Measurements from ENCODE around the gene BCAR3. TPM values are rescaled to one million over a fixed set of nuclear protein-coding genes. Genes with fewer than 3 reads are reported as not detected.

The BCAR3 gene
- total RNA-seq, 1 donor from 2014 or later, result 59.5 TPM

DNA sequence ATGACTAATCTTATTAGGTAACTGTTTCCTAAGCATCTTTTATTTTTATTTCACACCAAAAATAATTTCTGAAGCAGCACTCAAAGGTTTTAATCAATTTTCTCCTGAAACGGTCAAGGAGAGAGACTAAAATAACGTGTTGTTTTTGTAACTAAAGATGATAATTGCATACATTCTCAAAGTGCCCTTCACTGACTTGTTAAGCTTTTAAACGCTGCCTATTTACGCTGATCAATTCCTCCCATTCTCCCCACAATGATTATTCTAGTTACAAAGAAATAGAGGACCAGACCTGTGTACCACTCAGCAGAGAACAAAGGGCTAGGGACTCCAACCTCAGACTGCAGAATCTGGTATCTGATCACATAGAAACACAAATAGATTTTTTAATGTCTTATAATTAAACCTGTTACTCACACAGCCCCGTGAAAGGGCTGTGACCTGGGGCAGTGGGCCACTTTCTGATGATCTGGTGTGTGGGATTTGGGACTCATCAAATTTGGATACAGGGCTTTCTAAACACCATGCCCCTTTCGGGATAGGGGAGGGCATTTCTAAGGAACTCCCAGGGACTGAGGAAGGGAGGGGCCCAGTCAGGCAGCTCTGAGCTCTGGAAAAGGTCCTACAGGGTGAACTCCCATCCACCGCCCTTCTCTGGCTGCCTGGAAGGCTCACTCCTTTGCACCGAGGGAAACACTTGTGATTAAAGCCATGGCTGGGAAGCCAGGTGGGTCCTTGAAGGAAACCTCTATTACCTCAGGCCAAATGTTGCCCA is 65.2 kb downstream of the BCAR3 start:
- TF ChIP-seq, protein P1, sequence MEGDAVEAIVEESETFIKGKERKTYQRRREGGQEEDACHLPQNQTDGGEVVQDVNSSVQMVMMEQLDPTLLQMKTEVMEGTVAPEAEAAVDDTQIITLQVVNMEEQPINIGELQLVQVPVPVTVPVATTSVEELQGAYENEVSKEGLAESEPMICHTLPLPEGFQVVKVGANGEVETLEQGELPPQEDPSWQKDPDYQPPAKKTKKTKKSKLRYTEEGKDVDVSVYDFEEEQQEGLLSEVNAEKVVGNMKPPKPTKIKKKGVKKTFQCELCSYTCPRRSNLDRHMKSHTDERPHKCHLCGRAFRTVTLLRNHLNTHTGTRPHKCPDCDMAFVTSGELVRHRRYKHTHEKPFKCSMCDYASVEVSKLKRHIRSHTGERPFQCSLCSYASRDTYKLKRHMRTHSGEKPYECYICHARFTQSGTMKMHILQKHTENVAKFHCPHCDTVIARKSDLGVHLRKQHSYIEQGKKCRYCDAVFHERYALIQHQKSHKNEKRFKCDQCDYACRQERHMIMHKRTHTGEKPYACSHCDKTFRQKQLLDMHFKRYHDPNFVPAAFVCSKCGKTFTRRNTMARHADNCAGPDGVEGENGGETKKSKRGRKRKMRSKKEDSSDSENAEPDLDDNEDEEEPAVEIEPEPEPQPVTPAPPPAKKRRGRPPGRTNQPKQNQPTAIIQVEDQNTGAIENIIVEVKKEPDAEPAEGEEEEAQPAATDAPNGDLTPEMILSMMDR (IDR thresholded peaks at IDR 0.05), result no peak
- POLR2A ChIA-PET, result interaction anchor here (1.3 kb wide), 2 partner anchors 8 to 77 kb away, joined by 3 to 5 read pairs; no protein-coding TSS in a partner anchor
- H3K4me3 Mint-ChIP-seq, result no peak overlapping the region
- no peaks in the 10 kb centered on the region for H3K9me3 Mint-ChIP-seq
- peaks cover 80% of the 10 kb centered on the region for H3K4me1 Mint-ChIP-seq
- H3K36me3 Mint-ChIP-seq (ENCODE audit: low read depth), result peaks cover 12% of the 10 kb centered on the region
- H3K27me3 Mint-ChIP-seq, result no peaks in the 10 kb centered on the region
- CTCF ChIA-PET, result interaction anchor here (0.8 to 3.5 kb wide), 4 partner anchors 8 to 197 kb away, joined by 3 to 15 read pairs (median 6); no protein-coding TSS in a partner anchor
- DNase-seq (no peak), ATAC-seq (ENCODE audit: low read depth) (no peak)
- intact Hi-C loops (cut with micrococcal nuclease), result loop anchor here (1.0 to 5.0 kb wide), 2 partner anchors 8 to 34 kb away; no protein-coding TSS in a partner anchor
- peak overlapping the region; percentile 10 for H3K27ac Mint-ChIP-seq

DNA sequence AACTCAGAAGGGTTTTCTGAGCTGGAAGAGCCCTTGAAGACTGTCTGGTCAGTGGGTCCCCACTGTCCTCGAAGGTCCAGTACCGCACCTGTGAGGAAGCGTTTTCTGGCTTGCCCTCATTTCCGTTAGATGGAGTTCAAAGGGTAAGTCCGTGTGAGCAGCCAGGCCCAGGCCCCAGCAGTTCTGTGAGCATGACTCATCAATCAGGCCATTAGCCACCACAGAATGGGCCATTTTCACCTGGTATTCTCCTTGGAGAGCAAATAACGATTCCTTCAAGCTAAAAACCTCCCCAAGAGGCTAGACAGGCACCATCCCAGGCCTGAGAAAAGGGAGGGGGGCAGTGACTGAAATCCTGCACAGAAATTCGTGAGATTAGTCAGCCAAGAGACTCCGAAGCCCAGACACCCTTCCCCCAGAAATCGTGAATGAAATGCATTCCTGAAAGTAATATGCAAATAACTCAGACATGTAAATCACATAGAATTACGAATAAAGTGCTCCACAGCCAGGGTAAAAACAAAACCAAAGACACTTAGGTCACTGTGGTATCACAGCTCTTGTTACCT is 66.0 kb downstream of the BCAR3 start:
- ATAC-seq (ENCODE audit: low read depth), result peak; percentile 65
- no peak for DNase-seq
- TF ChIP-seq, protein P1 (IDR thresholded peaks at IDR 0.05), result no peak
- ChIA-PET CTCF (interaction anchor here (0.6 to 2.3 kb wide), 5 partner anchors 8 to 229 kb away, joined by 3 to 9 read pairs (median 3); no protein-coding TSS in a partner anchor), POLR2A (interaction anchor here (1.1 to 1.3 kb wide), 2 partner anchors 9 to 78 kb away, joined by 3 read pairs; no protein-coding TSS in a partner anchor)
- Mint-ChIP-seq H3K9me3 (no peaks in the 10 kb centered on the region), H3K36me3 (ENCODE audit: low read depth) (peaks cover 12% of the 10 kb centered on the region), H3K27ac (peak overlapping the region; percentile 44), H3K4me1 (peaks cover 85% of the 10 kb centered on the region), H3K27me3 (no peaks in the 10 kb centered on the region), H3K4me3 (peak overlapping the region; percentile 32)
- intact Hi-C loops (cut with micrococcal nuclease), result loop anchor here (1.0 to 5.0 kb wide), 2 partner anchors 7 to 33 kb away; no protein-coding TSS in a partner anchor

DNA sequence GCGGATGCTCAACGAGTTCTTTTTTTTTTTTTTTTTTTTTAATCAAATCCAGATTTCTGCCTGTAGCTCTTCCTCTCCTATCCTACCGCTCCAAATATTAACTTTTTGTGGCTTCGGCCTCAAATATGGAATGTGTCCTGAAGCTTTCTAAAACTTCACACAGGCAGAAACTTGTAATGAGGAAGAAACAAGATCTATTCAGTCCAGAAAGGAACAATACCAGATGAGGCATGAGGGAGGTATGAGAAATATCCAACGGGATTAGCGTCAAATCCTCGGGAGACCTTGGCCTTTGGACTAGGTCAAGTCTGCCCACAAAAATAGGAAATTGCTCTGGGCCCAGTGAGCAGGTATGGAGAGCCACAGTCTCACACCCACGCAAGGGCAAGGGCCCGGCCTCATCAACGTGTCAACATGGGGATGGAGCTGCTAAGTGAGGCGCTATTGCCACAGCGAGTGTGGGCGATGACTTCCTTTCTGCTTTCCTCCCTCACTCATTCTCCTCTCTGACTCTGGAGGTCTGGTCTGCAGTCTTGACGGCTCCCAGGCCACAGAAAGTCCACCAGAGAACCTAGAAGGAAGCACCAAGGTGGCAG is 66.6 kb downstream of the BCAR3 start:
- intact Hi-C loops (cut with micrococcal nuclease), result loop anchor here (5.0 kb wide), 1 partner anchor 33 kb away; no protein-coding TSS in a partner anchor
- TF ChIP-seq, protein P1 (IDR thresholded peaks at IDR 0.05), result no peak
- DNase-seq (no peak), ATAC-seq (ENCODE audit: low read depth) (peak; percentile 14)
- POLR2A ChIA-PET, result interaction anchor here (0.7 to 1.3 kb wide), 3 partner anchors 8 to 239 kb away, joined by 3 to 7 read pairs (median 3); no protein-coding TSS in a partner anchor
- Mint-ChIP-seq H3K27me3 (no peaks in the 10 kb centered on the region), H3K36me3 (ENCODE audit: low read depth) (peaks cover 12% of the 10 kb centered on the region), H3K27ac (peak overlapping the region; percentile 44), H3K4me1 (peaks cover 86% of the 10 kb centered on the region), H3K4me3 (no peak overlapping the region), H3K9me3 (no peaks in the 10 kb centered on the region)
- CTCF ChIA-PET, result interaction anchor here (0.6 to 2.3 kb wide), 3 partner anchors 15 to 230 kb away, joined by 3 to 9 read pairs (median 3); no protein-coding TSS in a partner anchor

DNA sequence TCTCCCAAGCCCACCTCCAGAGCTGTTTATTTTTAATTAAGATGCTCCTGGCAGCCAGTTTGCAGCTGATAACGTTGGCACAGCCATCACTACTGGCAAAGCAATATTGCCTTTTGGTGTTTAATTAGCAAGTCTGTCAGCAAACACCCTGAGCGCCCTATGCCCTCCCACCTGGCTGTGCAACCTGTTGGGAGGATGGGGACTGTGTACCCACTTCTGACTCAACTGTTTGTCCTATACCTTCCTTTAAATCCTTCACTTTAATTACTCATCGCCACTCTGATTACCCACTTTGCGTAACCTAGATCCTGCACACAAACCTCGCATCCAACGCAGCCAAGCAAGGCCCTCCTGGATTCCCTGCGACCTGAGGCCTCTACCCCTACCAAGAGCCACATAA is 67.1 kb downstream of the BCAR3 start:
- Mint-ChIP-seq H3K9me3 (no peaks in the 10 kb centered on the region), H3K4me3 (no peak overlapping the region), H3K27ac (no peak overlapping the region), H3K27me3 (no peaks in the 10 kb centered on the region), H3K36me3 (ENCODE audit: low read depth) (peaks cover 15% of the 10 kb centered on the region), H3K4me1 (peaks cover 88% of the 10 kb centered on the region)
- ChIA-PET CTCF (interaction anchor here (1.6 to 2.3 kb wide), 2 partner anchors 15 to 28 kb away, joined by 3 to 9 read pairs; no protein-coding TSS in a partner anchor), POLR2A (interaction anchor here (0.7 kb wide), 1 partner anchor 240 kb away, joined by 7 read pairs; no protein-coding TSS in a partner anchor)
- TF ChIP-seq, protein P1 (IDR thresholded peaks at IDR 0.05), result no peak
- intact Hi-C loops (cut with micrococcal nuclease), result no loop called here
- no peak for DNase-seq
- ATAC-seq (ENCODE audit: low read depth), result no peak

Measured in activated B cell treated with CpG ODN at 0.5 μM for 24 hours (primary cell).